GM19351 (cell line): ENCODE measurements around the gene PDK3.

ENCODE experiments used
- ATAC-seq: cut with Tn5 transposase; IDR thresholded peaks from one replicate; pipeline ENCODE4 v1.9.1; 2021; ENCODE audit warnings: mild to moderate bottlenecking, moderate library complexity; ENCODE audit not compliant: unreplicated experiment

PDK3 gene

DNA sequence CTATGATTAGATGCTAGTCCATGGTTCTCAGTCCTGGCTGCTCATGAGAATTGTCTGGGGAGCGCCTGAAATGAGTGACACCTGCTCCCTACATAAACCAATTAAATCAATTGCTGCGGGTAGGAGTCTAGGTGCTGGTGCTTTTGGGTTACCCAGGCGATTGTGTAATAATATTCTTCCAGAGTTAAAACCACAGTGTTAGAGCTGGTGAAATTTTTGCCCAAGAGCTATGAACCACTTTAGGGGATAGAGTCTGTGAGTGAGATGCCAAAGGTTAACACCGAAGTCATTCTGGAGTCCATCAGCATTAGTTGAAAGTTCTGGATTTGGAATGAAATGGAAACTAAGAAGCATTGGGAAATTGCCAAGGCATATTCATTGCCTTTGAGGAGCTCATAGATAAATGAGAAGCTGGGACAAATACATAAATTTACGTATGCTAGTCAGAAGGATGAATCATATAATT lies 15.3 kb downstream of the PDK3 start:
- peak; percentile 47 for ATAC-seq

DNA sequence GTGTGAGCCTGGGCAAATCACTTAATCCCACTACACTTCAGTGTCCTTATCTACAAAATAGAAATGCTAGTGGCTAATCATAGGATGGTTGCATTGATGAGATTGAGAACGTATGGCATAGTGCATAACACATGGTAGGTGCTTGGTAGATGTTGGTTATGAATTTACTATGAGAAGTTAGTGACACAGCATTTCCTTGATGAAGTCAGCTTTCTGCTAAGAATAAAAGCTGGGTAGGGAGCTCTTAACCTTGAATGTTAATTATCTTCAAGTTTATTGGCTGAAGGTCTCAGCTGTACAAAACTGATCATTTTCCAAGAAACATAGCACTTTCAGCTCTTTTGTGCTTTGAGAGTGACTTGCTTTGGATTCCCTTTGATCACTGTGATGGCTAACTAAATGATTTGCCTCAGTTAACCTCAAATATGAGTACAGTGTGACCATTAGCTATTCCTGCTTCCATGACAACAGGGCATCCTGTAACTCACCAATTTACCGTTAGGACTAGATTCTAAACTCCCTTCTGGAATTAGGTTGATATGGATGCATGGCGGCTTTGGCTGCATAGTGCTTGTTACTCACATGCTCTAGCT lies 17.8 kb downstream of the PDK3 start:
- ATAC-seq, result no peak

DNA sequence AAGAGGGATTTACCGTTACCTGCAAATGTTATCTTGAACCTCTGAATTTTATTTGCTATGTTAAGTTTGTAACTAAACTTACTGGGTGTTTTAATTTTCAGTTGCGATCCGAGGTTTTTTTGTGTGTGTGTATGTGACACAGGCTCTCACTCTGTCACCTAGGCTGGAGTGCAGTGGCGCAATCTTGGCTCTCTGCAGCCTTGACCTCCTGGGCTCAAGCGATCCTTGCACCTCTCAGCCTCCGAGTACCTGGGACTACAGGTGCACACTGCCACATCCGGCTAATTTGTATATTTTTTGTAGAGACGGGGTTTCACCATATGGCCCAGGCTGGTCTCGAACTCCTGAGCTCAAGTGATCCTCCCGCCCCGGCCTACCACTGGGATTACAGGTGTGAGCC lies 18.5 kb downstream of the PDK3 start:
- no peak for ATAC-seq

DNA sequence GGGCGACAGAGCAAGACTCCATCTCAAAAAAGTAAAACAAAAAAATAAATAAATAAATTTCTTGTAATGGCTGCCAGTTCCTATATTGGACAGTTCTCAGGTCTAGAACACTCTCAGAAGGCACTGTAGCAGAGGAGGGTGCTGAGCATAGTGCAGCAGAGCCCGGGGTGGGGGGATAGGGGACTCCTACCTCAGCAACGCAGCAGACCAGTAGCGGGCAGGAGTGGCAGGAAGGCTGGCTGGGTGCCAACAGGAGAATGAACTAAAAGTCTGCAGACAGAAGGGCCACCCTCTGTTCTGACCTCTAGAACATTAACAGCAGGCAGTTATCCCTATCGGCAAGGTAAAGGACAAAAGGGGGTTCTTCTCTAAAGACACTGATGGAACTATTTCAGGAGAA lies 20.2 kb downstream of the PDK3 start:
- ATAC-seq, result no peak

DNA sequence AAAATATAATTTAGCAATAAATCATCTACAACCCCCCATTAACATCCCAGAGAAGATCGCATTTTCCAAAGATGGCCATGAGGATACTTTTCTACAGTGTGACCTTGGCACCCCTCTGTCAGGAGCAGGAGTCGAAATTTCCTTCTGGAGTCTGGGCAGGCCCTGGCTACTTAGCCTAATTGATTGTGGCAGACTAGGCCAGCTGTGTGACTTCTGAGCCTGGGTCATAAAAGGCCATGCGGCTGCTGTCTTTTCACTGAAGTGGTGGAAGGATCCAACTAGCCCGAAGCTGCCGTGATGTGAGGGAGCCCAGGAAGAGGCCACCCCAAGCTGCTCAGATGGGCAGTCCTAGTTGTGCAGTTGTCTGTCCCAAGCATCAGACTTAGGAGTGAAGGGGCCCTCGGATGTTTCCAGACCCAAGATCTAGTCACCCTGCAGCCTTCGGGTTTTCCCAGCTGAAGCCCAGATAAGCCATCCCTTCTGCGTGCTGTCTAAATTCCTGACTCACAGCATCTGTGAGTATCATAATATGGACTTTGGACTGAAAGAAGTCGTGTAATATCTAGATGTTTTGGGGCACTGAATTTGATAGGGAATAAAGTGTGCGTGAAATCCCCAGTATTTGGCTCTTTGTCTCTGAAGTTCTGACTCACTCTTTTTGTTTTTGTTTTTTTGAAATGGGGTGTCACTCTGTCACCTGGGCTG lies 21.0 kb downstream of the PDK3 start:
- ATAC-seq, result no peak

DNA sequence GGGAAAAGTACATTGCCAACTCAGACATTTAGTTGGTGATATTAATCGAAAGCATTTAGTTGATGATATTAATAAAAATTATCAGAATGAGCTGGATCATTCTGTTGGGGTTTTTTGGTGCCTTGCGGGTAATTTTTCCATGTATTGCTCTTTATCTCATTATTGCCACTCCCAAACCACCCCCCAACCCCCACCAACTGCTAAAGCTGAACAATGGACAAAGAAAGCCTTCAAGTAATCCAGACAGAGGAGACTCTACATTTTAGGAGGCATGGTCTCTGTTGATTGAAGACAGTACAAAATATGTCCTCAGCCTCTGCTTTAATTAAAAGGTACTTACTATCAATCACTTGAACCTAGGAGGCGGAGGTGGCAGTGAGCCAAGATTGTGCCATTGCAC lies 22.5 kb downstream of the PDK3 start:
- no peak for ATAC-seq

DNA sequence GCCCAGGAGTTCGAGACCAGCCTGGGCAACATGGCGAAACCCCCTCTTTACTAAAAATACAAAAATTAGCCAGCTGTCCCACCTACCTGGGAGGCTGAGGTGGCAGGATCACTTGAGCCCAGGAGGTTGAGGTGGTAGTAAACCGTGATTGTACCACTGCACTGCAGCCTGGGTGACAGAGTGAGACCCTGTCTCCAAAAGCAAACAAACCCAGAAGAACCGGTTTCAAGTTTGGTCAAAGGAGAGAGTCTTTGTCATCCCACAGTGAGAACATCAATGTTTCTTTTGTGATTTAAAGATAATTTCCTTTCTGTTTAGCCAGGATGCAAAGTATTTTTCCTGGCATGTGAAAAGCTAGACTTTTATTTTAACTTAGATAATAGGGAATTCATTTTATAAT lies 26.7 kb downstream of the PDK3 start:
- ATAC-seq, result no peak

DNA sequence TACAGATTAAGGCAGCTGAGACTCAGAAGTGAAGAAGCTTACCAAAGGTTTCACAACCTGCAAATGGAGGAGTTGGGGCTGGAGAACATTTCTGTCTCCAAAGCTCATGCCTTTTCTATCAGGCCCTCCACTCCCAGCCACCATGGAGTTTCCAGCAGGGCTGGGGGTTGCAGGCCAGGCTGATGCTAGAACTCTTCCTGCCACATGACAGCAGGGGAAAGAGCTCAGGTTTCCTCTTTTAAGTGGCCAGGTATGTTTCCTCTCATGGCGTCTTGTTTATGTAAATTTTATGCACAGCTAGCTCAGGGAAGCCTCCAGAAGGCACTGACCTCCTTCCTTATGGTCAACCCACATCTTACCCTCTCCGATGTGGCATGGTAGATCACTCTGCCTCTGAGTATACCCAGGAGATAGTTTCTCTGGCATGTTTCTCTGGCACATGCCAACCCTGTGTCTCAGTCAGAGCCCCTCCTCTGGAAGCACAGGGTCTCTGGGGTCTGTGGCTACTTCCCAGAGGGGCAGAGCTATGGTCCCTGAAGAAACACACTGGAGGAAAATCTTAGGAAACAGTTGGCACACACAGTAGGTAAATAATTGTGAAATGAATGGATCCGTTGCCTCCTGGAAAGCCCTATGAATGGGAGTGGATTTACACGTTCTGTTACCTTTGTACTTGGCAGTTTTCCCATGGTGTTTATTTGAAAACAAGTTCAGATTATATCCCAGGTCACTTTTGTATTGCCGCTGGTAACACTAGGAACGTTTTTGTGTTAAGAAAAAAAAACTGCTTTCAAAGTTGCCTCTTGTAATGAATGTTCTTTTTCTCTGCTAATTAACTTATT lies 28.9 kb downstream of the PDK3 start:
- no peak for ATAC-seq

DNA sequence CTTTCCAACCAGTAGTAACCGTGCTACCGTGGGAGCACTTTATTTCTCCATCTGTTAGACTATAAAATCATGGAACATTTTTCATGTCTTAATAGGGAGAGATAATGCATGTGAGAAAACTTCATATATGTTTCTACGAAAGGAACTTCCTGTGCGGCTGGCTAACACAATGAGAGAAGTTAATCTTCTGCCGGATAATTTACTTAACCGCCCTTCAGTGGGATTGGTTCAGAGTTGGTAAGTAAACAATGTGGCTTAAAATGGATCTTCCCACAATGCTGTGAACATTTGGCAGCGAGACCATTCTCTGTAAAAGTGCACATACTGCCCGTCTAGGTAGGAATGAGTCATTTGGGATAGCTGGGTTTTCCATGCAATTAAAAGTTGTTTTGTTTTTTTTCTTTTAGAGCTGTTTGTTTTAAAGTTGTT lies 29.6 kb downstream of the PDK3 start:
- no peak for ATAC-seq

DNA sequence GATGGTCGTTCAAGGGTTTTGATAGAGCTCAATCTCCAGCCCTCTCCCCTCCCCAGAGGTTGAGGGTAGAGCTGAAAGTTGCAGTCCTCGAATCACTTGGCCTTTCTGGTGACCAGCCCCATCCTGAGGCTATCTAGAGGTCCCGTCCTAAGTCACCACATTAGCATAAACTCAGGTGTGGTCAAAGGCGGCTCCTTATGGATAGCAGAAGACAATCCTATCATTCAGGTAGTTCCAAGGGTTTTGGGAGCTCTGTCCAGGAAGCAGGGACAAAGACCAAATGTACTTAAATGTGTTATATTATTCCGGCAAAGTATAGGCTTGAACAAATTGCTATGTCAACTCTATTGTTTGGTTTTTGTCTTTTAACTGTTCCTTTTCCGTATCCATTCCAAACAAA lies 30.6 kb downstream of the PDK3 start:
- ATAC-seq, result no peak

DNA sequence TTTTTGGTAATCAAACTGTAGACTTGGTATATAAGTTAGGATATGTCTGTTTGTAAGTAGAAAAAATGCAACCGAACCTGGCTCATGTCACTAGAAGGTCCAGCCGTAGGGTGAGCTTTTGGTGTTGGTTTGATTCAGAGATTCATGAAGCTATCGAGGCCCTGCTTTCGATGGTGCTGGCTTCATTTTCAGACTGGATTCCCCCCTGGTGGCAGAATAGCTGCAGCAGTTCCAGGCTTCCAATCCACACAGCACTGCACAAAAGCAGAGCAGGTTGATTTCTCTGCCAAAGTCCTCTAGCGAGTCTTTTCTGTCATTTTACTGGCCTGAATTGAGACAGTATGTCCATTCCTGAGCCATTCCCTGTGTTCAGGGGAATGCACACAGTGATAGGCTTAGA lies 33.1 kb downstream of the PDK3 start:
- ATAC-seq, result no peak

DNA sequence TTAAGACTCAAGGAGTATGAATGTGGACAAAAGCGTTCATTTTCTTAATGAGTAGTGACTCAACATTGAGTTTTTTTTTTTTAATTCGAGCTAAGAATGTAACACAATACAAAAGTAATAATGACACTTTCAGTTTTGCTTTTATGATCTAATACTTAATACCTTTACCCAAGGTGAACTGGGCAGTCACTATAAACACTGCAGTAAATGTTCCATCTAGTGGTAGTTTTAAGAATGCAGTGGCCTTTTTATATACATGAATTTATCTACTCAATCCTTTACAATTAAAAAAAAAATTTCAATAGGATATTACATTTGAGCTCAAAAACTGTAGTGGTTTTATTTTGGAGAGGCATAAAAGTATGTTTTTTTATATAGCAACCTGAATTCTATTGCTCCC lies 33.9 kb downstream of the PDK3 start:
- peak; percentile 93 for ATAC-seq

DNA sequence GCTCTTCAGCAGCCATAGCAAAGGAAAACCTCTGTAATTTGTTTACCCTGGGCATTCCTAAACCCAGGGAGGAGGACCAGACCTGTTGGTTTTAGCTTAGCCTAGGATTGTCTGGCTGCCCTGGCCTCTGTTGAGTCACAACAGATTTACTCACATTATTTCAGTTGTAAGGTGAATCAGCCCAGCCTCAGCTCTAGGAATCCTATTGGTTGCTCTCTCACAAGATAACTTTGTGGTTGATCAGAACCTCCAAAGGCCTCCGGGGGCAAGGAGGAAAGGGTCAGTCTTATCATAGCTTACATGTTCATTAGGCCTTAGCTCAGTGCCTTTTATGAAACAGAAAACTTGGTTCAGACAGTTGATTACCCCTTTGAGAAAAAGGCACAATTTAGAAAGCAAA lies 41.0 kb downstream of the PDK3 start:
- peak; percentile 75 for ATAC-seq

DNA sequence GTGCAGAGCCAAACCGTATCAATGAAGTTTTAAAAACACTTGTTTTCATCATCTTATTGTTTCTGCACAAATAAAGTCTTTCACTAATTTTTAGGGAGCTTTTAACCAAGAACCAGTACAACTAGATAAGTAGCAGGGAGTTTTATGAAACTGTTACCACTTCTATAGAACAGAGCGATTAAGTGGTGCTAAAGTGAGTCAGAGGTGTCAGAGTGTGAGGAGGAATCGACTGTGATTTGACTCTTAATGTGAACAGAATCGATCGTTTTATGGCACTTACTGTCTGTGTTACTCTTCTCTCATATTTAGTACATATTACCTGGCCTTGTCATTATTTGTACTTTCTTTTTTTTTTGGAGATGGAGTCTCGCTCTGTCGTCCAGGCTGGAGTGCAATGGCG lies 43.3 kb downstream of the PDK3 start:
- ATAC-seq, result no peak

DNA sequence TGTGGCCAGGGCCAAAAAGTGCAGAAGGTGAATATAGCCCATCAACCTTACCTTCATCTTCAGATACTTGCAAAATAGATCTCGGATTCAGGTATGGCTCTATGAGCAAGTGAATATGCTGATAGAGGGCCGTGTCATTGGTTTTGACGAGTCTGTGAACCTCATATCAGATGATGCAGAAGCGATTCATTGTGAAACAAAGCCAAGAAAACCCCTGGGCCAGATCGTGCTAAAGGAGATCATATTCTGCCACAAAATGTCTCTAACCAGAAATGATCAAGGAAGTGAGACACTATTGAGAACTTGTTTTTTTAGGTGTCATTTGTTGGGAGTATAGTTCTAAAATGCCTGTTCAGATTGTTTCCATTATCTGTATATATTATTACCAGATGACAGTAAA lies 48.3 kb downstream of the PDK3 start:
- ATAC-seq, result peak; percentile 99

DNA sequence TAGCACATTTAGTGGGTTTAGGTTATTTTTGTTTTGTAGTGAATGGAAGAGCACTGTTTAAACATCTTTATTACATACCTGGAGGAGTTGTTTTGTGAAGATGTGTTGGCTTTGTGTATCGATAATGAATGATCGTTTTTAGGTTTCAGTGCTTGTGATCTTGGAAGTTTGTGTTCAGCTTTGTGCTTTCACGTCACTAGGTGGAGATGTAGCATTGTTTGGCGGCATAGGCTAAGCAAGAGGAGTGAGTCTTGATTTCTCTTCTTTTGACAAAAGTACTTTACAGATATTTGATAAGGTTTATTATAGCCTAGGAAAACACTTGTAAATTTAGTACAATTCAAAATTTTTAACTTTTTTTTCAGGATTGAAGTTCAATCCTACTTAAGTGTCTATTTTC lies 50.4 kb downstream of the PDK3 start:
- no peak for ATAC-seq

DNA sequence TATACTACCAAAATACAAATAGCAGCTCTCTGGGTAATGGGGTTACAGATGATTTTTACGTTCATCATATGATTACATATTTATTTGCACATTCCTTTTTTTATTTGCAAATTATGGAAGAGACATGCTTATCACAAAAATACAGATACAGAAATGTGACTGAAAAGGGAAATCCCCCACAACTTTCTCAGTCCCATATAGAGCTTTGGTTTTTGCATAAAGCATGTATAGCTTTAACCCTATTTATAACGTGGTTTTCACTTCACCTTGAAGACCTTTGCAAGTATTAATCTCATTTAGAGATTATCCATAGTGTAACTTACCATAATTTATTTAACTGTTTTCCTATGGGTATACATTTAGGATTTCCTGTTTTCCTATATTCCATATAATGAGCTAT lies 55.4 kb downstream of the PDK3 start:
- peak; percentile 57 for ATAC-seq

DNA sequence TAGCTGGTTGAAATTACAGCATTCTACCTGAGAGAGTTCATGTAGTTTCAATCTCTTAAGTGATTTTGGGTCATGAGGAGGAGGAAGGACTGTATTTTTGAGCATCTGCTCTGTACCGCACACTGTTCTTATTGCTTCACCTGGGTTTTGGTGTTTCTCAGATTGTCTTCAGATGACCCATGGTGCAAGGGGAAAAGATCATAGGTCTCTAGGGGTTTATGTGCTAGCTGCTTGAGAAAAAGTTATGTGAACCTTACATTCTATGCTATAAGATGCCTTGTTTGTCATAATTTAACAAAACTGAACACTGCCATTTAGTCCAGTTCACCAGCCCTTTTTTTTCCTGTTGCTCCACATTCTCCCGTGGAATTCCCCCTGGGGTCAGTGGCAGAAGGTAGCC lies 60.4 kb downstream of the PDK3 start:
- ATAC-seq, result no peak

DNA sequence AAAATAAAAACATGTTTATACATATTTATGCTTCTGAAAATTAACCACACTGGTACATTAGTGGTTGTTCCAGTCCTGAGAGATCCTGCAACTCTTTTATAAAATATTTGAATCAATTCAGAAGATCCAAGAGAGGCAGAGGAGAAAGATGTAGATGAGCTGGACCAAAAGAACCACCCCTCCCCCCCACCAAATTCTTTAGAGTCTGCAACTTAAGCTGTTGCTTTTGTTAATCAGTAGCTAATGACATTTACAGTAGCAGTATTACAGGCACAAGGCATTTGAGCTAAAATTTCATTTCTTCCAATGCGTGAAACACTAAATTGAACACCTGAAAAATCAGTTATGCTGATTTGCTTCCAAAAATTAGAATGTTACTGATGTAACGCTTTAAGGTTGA lies 61.5 kb downstream of the PDK3 start:
- no peak for ATAC-seq

DNA sequence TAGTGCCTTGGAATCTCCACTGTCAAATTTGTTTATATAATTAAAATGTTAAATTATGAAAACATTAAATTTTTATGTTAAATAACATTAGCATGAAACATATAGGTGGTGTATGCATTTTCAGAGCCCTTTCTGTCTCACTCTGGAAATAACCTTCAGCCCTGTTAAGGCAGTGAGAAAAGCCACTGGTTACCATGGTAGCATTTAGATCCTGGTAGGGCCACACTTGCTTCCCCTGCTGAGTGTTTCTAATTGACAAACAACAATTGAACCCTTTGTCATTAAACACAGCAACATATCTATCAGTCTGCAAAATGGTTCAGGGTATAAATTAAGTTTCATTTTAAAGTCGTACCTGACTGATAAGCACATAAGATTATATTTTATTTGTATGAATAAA lies 63.5 kb downstream of the PDK3 start:
- ATAC-seq, result no peak

DNA sequence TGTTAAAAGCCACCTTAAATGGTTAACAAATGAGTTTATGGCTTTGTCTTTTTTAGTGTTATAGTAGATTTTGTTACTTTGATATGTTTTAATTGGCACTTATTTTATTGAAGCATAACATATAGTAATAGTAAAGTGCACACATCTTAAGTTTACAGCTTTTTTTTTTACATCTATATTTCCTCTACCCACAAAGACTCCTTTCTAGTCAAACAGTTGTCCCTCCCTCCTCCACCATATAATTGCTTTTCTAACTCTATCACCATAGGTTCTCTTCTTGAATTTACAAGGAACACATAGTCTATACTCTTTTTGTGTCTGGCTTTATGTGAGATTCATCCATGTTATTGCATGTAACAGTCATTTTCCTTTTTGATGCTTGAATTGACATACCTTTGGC lies 71.5 kb downstream of the PDK3 start:
- no peak for ATAC-seq

DNA sequence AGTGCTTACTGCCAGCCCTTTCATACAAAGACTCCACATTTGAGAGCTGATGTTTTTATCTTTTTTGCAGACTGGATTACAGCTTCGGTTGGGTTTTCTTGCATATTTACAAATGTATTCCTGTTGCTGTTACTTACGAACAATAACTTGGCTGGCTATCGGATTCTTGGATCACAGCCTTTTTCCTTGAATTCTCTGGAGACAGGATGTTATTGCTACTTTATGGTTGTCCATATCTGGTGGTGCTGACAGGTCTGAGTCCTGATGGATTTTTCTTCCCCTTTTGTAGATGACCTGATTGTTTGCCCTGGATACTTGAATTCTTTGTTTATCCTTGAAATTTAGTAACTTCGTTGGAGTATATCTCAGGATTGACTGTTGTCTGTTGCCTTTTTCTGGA lies 77.7 kb downstream of the PDK3 start:
- no peak for ATAC-seq
